ENCODE measurements around the gene SF3B2. TPM values are rescaled to one million over a fixed set of nuclear protein-coding genes. Genes with fewer than 3 reads are reported as not detected.
A peak's percentile ranks its signal among the peaks of the same experiment; 100 is the strongest.

Gene SF3B2
- total RNA-seq, 2 experiments from 2014 or later: 255 to 278 TPM

- TF ChIP-seq CTCF (IDR thresholded peaks at IDR 0.05): no peak
- POLR2A ChIA-PET: no interaction called here
- ATAC-seq: peak; percentile 37
- H3K27me3 Mint-ChIP-seq: no peaks in the 10 kb centered on the region
- H3K4me3 Mint-ChIP-seq: no peak overlapping the region
- peaks cover 83% of the 10 kb centered on the region for H3K36me3 Mint-ChIP-seq (ENCODE audit: low read depth)
- no peak for DNase-seq
- no peaks in the 10 kb centered on the region for H3K9me3 Mint-ChIP-seq
- CTCF ChIA-PET: interaction anchor here (9.9 kb wide), 1 partner anchor 16 kb away, joined by 60 read pairs; no protein-coding TSS in a partner anchor
- intact Hi-C loops (cut with micrococcal nuclease): no loop called here
- H3K27ac Mint-ChIP-seq: peak overlapping the region; percentile 89
- peaks cover 45% of the 10 kb centered on the region for H3K4me1 Mint-ChIP-seq (ENCODE audit: low read depth)
These were observed 9.1 kb downstream of the SF3B2 start for GRCh38 chr11:66061268-66061667.

- POLR2A ChIA-PET: interaction anchor here (0.7 to 11.1 kb wide), 2 partner anchors 7 to 22 kb away, joined by 4 to 131 read pairs; partner anchors contain the start of gene SF3B2
- Mint-ChIP-seq H3K4me3 (no peak overlapping the region), H3K36me3 (ENCODE audit: low read depth) (peaks cover 82% of the 10 kb centered on the region), H3K27ac (peak overlapping the region; percentile 48), H3K4me1 (ENCODE audit: low read depth) (peaks cover 56% of the 10 kb centered on the region), H3K9me3 (no peaks in the 10 kb centered on the region), H3K27me3 (no peaks in the 10 kb centered on the region)
- intact Hi-C loops (cut with micrococcal nuclease): no loop called here
- no peak for DNase-seq
- CTCF ChIA-PET: interaction anchor here (1.3 to 10.2 kb wide), 4 partner anchors 9 to 49 kb away, joined by 3 to 133 read pairs (median 6); partner anchors contain the start of gene SF3B2
- no peak for TF ChIP-seq CTCF (IDR thresholded peaks at IDR 0.05)
- no peak for ATAC-seq
These were observed 10.2 kb downstream of the SF3B2 start for GRCh38 chr11:66062408-66062807.

GRCh38 chr11:66063900-66064299 lies 11.7 kb downstream of the SF3B2 start:
- H3K9me3 Mint-ChIP-seq: no peaks in the 10 kb centered on the region
- ATAC-seq: no peak

GRCh38 chr11:66064571-66064970 lies 12.4 kb downstream of the SF3B2 start:
- H3K36me3 Mint-ChIP-seq (ENCODE audit: low read depth): peaks cover 84% of the 10 kb centered on the region
- DNase-seq (no peak), ATAC-seq (no peak)
- peaks cover 74% of the 10 kb centered on the region for H3K4me1 Mint-ChIP-seq (ENCODE audit: low read depth)
- intact Hi-C loops (cut with micrococcal nuclease): no loop called here
- H3K4me3 Mint-ChIP-seq: no peak overlapping the region
- no peaks in the 10 kb centered on the region for H3K9me3 Mint-ChIP-seq
- CTCF ChIA-PET: interaction anchor here (1.9 to 10.2 kb wide), 2 partner anchors 12 to 64 kb away, joined by 4 to 133 read pairs; partner anchors contain the start of gene SF3B2
- no peak for TF ChIP-seq CTCF (IDR thresholded peaks at IDR 0.05)
- H3K27ac Mint-ChIP-seq: peak overlapping the region; percentile 61
- POLR2A ChIA-PET: interaction anchor here (11.1 kb wide), 1 partner anchor 9 kb away, joined by 131 read pairs; the partner anchor contains the start of gene SF3B2
- no peaks in the 10 kb centered on the region for H3K27me3 Mint-ChIP-seq

More at GRCh38 chr11:66063900-66064299, 11.7 kb downstream of the SF3B2 start:
- peaks cover 83% of the 10 kb centered on the region for H3K36me3 Mint-ChIP-seq (ENCODE audit: low read depth)
- H3K27ac Mint-ChIP-seq: peak overlapping the region; percentile 81
- CTCF ChIA-PET: interaction anchor here (1.0 to 10.2 kb wide), 4 partner anchors 11 to 62 kb away, joined by 3 to 133 read pairs (median 7); partner anchors contain the start of gene SF3B2
- no peak for DNase-seq
- H3K4me3 Mint-ChIP-seq: no peak overlapping the region
- TF ChIP-seq CTCF (IDR thresholded peaks at IDR 0.05): no peak
- POLR2A ChIA-PET: interaction anchor here (1.0 to 11.1 kb wide), 2 partner anchors 8 to 70 kb away, joined by 3 to 131 read pairs; partner anchors contain the start of gene SF3B2
- intact Hi-C loops (cut with micrococcal nuclease): no loop called here
- peaks cover 71% of the 10 kb centered on the region for H3K4me1 Mint-ChIP-seq (ENCODE audit: low read depth)
- no peaks in the 10 kb centered on the region for H3K27me3 Mint-ChIP-seq

- ChIA-PET CTCF (interaction anchor here (1.2 to 10.2 kb wide), 12 partner anchors 8 to 785 kb away, joined by 3 to 133 read pairs (median 8); partner anchors contain the start of gene SF3B2), POLR2A (interaction anchor here (1.6 to 11.1 kb wide), 3 partner anchors 11 to 60 kb away, joined by 6 to 131 read pairs (median 8); partner anchors contain the start of gene SF3B2)
- H3K4me3 Mint-ChIP-seq: no peak overlapping the region
- intact Hi-C loops (cut with micrococcal nuclease): no loop called here
- DNase-seq: no peak
- peaks cover 70% of the 10 kb centered on the region for H3K36me3 Mint-ChIP-seq (ENCODE audit: low read depth)
- peak overlapping the region; percentile 95 for H3K27ac Mint-ChIP-seq
- H3K27me3 Mint-ChIP-seq: no peaks in the 10 kb centered on the region
- H3K4me1 Mint-ChIP-seq (ENCODE audit: low read depth): peaks cover 56% of the 10 kb centered on the region
- ATAC-seq: no peak
- H3K9me3 Mint-ChIP-seq: no peaks in the 10 kb centered on the region
- TF ChIP-seq CTCF (IDR thresholded peaks at IDR 0.05): no peak
These were observed 14.6 kb downstream of the SF3B2 start for GRCh38 chr11:66066751-66067150.

Data from activated CD8-positive, alpha-beta T cell treated with anti-CD3 and anti-CD28 coated beads for 36 hours (primary cell).